Naive thymus-derived CD4-positive, alpha-beta T cell (primary cell): ENCODE data around the gene DPP8. TPM values are rescaled to one million over a fixed set of nuclear protein-coding genes. Genes with fewer than 3 reads are reported as not detected.

ENCODE experiments used
- ATAC-seq: fragments of 150-1000 bp; cut with Tn5 transposase; 2 replicates; pipeline ENCODE4 v1.10.0; 2021; ENCODE audit warnings: mild to moderate bottlenecking, moderate library complexity
- CTCF ChIA-PET: fragments of 350-600 bp; sonication (Branson Sonifier 250); formaldehyde crosslinking; loops from one replicate; lab custom pipeline; 2021; ENCODE audit warnings: antibody characterized with exemption; lab: Charles Lee
- POLR2A ChIA-PET: fragments of 350-600 bp; sonication (Branson Sonifier 250); formaldehyde crosslinking; loops from one replicate; lab custom pipeline; 2021; ENCODE audit warnings: antibody characterized with exemption, inconsistent platforms; lab: Charles Lee
- DNase-seq, 9 donors: peaks; one replicate each; pipeline versions ENCODE4 v3.0.0 to v3.0.0-alpha.2; 2020 to 2022; ENCODE audit warnings: mixed read lengths in 1 of 9
- H3K27ac ChIP-seq: one replicate; pipeline ENCODE4 v1.7.0; 2013; ENCODE audit warnings: mild to moderate bottlenecking, low read depth, low read length, moderate library complexity
- H3K27me3 ChIP-seq, 2 donors: one replicate each; pipeline ENCODE4 v1.7.0; 2013; ENCODE audit warnings: low read length in 2 of 2, mild to moderate bottlenecking in 2 of 2, moderate library complexity in 2 of 2; ENCODE audit not compliant: control insufficient read depth in 2 of 2, insufficient read depth in 2 of 2
- H3K36me3 ChIP-seq, 3 experiments: 1 replicate in 2 of 3; 2 replicates in 1 of 3; pipeline ENCODE4 v1.7.0; 2013; ENCODE audit warnings: low read length in 3 of 3, mild to moderate bottlenecking in 3 of 3, moderate library complexity in 1 of 3; ENCODE audit not compliant: insufficient read depth in 3 of 3, control insufficient read depth in 2 of 3
- H3K4me1 ChIP-seq, 2 donors: one replicate each; pipeline ENCODE4 v1.7.0; 2013; ENCODE audit warnings: low read length in 2 of 2, mild to moderate bottlenecking in 2 of 2, moderate library complexity in 1 of 2; ENCODE audit not compliant: control insufficient read depth in 2 of 2, insufficient read depth in 2 of 2
- H3K4me3 ChIP-seq: 2 replicates; pipeline ENCODE4 v1.7.0; 2013; ENCODE audit warnings: mild to moderate bottlenecking, low read length
- H3K9me3 ChIP-seq, 3 experiments: 1 replicate in 2 of 3; 2 replicates in 1 of 3; pipeline ENCODE4 v1.7.0; 2013; ENCODE audit warnings: low read length in 3 of 3; ENCODE audit not compliant: control insufficient read depth in 2 of 3
- H3K27ac Mint-ChIP-seq, 9 donors: one replicate each; pipeline ENCODE4 v1.8.0; 2020 to 2022; ENCODE audit warnings: mixed read lengths in 9 of 9, mild to moderate bottlenecking in 8 of 9, moderate library complexity in 5 of 9, inconsistent platforms in 2 of 9
- H3K27me3 Mint-ChIP-seq, 5 donors: one replicate each; pipeline ENCODE4 v1.8.0; 2021 to 2022; ENCODE audit warnings: mixed read lengths in 5 of 5, mild to moderate bottlenecking in 1 of 5
- H3K36me3 Mint-ChIP-seq, 5 donors: one replicate each; pipeline ENCODE4 v1.8.0; 2020 to 2022; ENCODE audit warnings: mixed read lengths in 5 of 5, mild to moderate bottlenecking in 3 of 5, inconsistent platforms in 1 of 5
- H3K4me1 Mint-ChIP-seq, 7 donors: one replicate each; pipeline ENCODE4 v1.8.0; 2020 to 2022; ENCODE audit warnings: mixed read lengths in 7 of 7, mild to moderate bottlenecking in 3 of 7, inconsistent platforms in 1 of 7
- H3K4me3 Mint-ChIP-seq, 10 donors: one replicate each; pipeline ENCODE4 v1.8.0; 2020 to 2022; ENCODE audit warnings: mild to moderate bottlenecking in 10 of 10, mixed read lengths in 10 of 10, moderate library complexity in 6 of 10, inconsistent platforms in 2 of 10
- H3K9me3 Mint-ChIP-seq, 11 donors: one replicate each; pipeline ENCODE4 v1.8.0; 2020 to 2022; ENCODE audit warnings: mixed read lengths in 11 of 11, mild to moderate bottlenecking in 4 of 11, inconsistent platforms in 1 of 11, moderate library complexity in 1 of 11
- intact Hi-C, 2 donors: fragments of 100-400 bp; cut with micrococcal nuclease; formaldehyde crosslinking; loops; one replicate each; pipeline ENCODE4 v1.15.1; 2023
- polyA plus RNA-seq, 2 donors: library from polyadenylated mRNA; unstranded; fragments of 300-500 nt; fragmentation: Illumina TruSeq; gene quantifications; one replicate each; pipeline ENCODE4 v1.2.3, GENCODE V29; 2021
- total RNA-seq, 6 experiments: library from RNA in 5 of 6; stranded (reverse) in 5 of 6; gene quantifications; 1 replicate in 5 of 6; 2 replicates in 1 of 6; pipeline ENCODE4 v1.2.3 and lab custom pipeline; 2021 to 2026

DPP8 gene
- total and polyA plus RNA-seq, 7 experiments from 2014 or later, result 38.4 to 54.6 (median 40.8) TPM

DNA sequence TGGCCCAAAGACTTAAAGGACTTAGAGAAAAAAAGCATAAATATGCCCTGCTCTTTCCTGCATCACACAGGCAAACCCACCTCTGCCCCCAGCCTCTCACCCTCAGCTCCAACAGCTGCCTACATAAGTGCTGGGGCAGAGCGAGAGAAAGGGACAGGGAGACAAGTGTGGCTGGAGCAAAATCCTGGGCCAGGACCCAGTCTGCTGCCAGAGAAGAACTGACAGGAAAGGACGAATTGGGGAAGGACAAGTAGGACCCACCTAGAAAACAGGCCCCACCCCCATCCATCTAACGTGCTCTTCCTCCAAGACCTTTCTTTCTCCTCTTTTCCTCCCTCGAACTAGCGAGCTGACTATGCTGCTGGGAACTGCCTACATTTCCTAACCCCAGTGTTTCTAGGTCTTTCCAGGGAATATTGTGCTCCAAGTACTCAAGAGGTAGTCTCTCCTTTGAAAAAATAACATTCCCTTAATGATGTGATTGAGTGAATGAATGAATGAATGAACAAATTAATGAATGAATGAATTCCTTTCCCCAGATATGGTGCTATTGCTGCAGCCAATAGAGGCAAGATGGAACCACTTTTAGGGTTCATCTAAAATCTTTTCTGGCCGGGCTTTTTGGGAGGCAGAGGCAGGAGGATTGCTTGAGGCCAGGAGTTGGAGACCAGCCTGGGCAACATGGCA is 113.2 kb downstream of the DPP8 start:
- ChIA-PET POLR2A (no interaction called here), CTCF (interaction anchor here (0.5 kb wide), 1 partner anchor 1920 kb away, joined by 3 read pairs; no protein-coding TSS in a partner anchor)
- no peaks in the 10 kb centered on the region for H3K36me3 ChIP-seq
- H3K27me3 Mint-ChIP-seq, result peaks cover 24 to 55% (median 27%) of the 10 kb centered on the region in 5 donors
- H3K27me3 ChIP-seq, result no peaks in the 10 kb centered on the region
- no peak overlapping the region for H3K4me3 Mint-ChIP-seq
- no peak overlapping the region for H3K4me3 ChIP-seq
- intact Hi-C loops, result loop anchor here in 1 of 2 donors (5.0 kb wide), 1 partner anchor 87 kb away; no protein-coding TSS in a partner anchor
- H3K27ac ChIP-seq, result no peak overlapping the region
- no peaks in the 10 kb centered on the region for H3K9me3 ChIP-seq
- H3K4me1 Mint-ChIP-seq, result peaks cover 0 to 7% (median 0%) of the 10 kb centered on the region in 7 donors
- ATAC-seq (no peak), DNase-seq (no peak)
- no peaks in the 10 kb centered on the region for H3K36me3 Mint-ChIP-seq
- no peaks in the 10 kb centered on the region for H3K4me1 ChIP-seq
- H3K9me3 Mint-ChIP-seq, result no peaks in the 10 kb centered on the region
- no peak overlapping the region for H3K27ac Mint-ChIP-seq

DNA sequence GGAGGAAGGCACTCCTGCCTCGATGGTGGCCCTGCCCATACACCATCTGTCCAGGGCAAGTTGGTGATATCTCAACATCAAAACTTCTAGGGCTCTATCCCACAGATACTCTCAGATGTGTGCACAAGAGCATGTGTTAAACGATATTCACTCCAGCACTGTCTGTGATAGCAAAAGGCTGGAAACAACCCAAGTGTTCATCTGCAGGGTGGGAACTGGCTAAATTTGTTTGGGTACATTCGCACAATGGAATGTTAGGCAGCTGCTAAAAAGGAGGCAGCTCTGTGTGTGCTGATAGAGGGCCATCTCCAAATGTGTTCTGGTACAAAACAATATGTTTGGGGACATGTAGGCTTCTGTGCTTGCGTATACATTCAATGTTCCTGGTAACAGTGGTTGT is 114.5 kb downstream of the DPP8 start:
- no peak for ATAC-seq
- Histone ChIP-seq H3K9me3 (no peaks in the 10 kb centered on the region), H3K36me3 (no peaks in the 10 kb centered on the region), H3K27ac (no peak overlapping the region), H3K27me3 (no peaks in the 10 kb centered on the region), H3K4me1 (no peaks in the 10 kb centered on the region), H3K4me3 (no peak overlapping the region)
- Mint-ChIP-seq H3K4me1 (peaks cover 0 to 3% (median 0%) of the 10 kb centered on the region in 7 donors), H3K9me3 (no peaks in the 10 kb centered on the region), H3K4me3 (no peak overlapping the region), H3K27me3 (peaks cover 23 to 53% (median 41%) of the 10 kb centered on the region in 5 donors), H3K36me3 (no peaks in the 10 kb centered on the region), H3K27ac (no peak overlapping the region)
- ChIA-PET CTCF (no interaction called here), POLR2A (no interaction called here)
- intact Hi-C loops, result loop anchor here in 1 of 2 donors (5.0 kb wide), 1 partner anchor 86 kb away; no protein-coding TSS in a partner anchor
- DNase-seq, result no peak

DNA sequence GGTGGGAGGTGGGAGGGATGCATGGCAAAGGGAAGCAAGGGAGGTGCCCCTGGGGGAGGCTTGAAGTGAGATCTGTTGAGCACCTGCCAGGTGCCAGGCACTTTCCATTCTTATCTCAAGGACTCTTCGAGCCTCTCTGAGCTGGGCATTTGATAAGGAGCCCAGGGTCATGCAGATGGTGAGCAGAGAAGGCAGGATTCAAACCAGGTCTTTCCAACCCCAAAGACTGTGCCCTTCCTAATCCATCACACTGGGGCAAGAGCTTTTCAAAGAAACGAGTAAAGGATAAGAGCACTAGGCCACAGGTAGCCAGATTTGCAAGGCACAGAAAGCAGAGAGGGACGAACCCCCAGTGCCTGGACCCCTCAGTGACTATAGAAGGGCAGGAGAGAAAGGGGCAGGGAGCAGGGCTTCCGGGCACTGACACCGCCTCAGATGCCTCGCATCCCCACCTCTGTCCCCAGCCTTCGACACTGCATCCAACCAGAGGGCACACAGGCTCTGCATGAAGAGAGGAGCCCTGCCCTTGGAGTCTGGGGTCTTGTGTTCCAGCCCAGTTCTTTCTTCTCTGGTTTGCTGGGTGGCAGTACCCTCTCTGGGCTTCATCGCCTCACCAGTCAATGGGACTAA is 115.8 kb downstream of the DPP8 start:
- Histone ChIP-seq H3K9me3 (no peaks in the 10 kb centered on the region), H3K4me1 (no peaks in the 10 kb centered on the region), H3K36me3 (no peaks in the 10 kb centered on the region), H3K4me3 (no peak overlapping the region), H3K27me3 (no peaks in the 10 kb centered on the region), H3K27ac (no peak overlapping the region)
- DNase-seq (no peak), ATAC-seq (no peak)
- ChIA-PET CTCF (no interaction called here), POLR2A (no interaction called here)
- H3K4me3 Mint-ChIP-seq, result no peak overlapping the region
- H3K4me1 Mint-ChIP-seq, result peaks cover 0 to 8% (median 4%) of the 10 kb centered on the region in 7 donors
- H3K27me3 Mint-ChIP-seq, result peaks cover 35 to 63% (median 53%) of the 10 kb centered on the region in 5 donors
- H3K9me3 Mint-ChIP-seq, result no peaks in the 10 kb centered on the region
- H3K36me3 Mint-ChIP-seq, result no peaks in the 10 kb centered on the region
- intact Hi-C loops, result loop anchor here in 1 of 2 donors (5.0 kb wide), 1 partner anchor 84 kb away; no protein-coding TSS in a partner anchor
- H3K27ac Mint-ChIP-seq, result no peak overlapping the region

DNA sequence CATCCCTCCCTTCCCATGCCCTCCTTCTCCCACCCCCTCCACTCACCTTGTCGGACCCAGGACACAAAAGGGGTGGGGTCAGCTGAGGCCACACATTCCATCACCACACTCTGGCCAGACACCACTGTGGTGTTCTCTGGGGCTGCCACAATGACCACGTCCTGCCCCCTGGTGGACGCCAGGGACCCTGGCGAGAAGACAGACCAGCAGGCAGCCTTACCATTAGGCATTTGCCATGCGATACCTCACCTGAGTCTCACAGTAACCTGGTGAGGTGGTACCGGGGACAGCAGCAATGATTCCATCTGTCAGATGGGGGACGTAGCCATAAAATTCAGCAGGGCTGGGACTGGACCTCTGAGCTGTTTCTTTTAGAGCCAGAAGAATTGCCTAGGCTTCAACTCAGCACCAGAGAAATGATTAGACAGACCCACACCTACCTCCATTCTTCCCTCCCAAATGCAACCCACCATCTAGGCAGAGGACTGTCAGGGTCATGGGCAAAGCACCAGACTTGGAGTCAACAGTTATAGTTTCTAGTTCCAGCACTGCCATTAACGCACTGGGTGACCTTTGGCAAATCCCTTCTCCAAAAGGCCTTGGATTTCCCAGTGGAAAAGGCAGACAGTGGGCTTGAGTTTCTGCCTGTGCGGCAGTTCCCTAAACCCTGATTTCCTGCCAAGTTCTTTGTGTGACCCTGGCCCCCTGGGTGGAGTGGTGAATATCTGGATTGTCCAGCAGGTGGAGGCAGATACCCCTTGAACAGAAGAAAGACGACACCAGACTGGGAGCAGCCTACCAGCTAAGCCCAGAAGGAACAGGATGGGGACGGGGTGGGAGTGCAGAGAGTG is 116.5 kb downstream of the DPP8 start:
- ChIA-PET POLR2A (no interaction called here), CTCF (interaction anchor here (0.6 to 1.0 kb wide), 2 partner anchors 82 to 92 kb away, joined by 3 read pairs; no protein-coding TSS in a partner anchor)
- intact Hi-C loops, result loop anchor here (1.0 to 5.0 kb wide), 2 partner anchors 82 to 84 kb away; no protein-coding TSS in a partner anchor
- peaks cover 41 to 67% (median 59%) of the 10 kb centered on the region in 5 donors for H3K27me3 Mint-ChIP-seq
- DNase-seq (peak in 4 of 9 donors; percentile 18 to 59 (median 30)), ATAC-seq (peak; percentile 72)
- Histone ChIP-seq H3K4me1 (no peaks in the 10 kb centered on the region), H3K9me3 (no peaks in the 10 kb centered on the region), H3K36me3 (no peaks in the 10 kb centered on the region), H3K4me3 (no peak overlapping the region), H3K27me3 (no peaks in the 10 kb centered on the region), H3K27ac (no peak overlapping the region)
- H3K9me3 Mint-ChIP-seq, result no peaks in the 10 kb centered on the region
- no peak overlapping the region for H3K27ac Mint-ChIP-seq
- H3K4me1 Mint-ChIP-seq, result peaks cover 4 to 11% (median 6%) of the 10 kb centered on the region in 7 donors
- no peak overlapping the region for H3K4me3 Mint-ChIP-seq
- H3K36me3 Mint-ChIP-seq, result no peaks in the 10 kb centered on the region

DNA sequence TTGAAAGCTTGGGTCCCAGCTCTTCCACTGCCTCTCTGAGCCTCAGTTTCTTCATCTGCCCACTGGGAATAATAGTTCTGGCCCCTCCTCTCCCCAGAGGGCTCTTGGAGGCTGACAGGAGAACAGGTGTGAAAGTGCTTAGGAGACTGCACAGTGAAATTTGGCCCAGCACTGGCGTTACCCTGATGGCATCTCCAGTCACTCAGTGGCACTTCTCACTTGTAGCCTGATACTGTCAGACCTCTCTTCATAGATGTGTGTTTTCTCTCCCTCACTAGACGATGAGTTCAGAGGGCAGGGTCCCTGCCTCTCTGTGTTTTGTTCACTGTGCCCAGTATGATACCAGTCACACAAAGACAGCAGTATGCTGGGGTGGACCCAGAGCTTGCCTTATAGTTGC is 117.5 kb downstream of the DPP8 start:
- no peak overlapping the region for H3K27ac Mint-ChIP-seq
- DNase-seq (no peak), ATAC-seq (no peak)
- peaks cover 4 to 11% (median 6%) of the 10 kb centered on the region in 7 donors for H3K4me1 Mint-ChIP-seq
- no peaks in the 10 kb centered on the region for H3K36me3 Mint-ChIP-seq
- intact Hi-C loops, result loop anchor here (1.0 to 5.0 kb wide), 2 partner anchors 81 to 83 kb away; no protein-coding TSS in a partner anchor
- Histone ChIP-seq H3K27me3 (peaks cover 0 to 2% of the 10 kb centered on the region in 2 donors), H3K27ac (no peak overlapping the region), H3K9me3 (no peaks in the 10 kb centered on the region), H3K4me1 (no peaks in the 10 kb centered on the region), H3K36me3 (no peaks in the 10 kb centered on the region), H3K4me3 (no peak overlapping the region)
- H3K4me3 Mint-ChIP-seq, result no peak overlapping the region
- H3K9me3 Mint-ChIP-seq, result no peaks in the 10 kb centered on the region
- H3K27me3 Mint-ChIP-seq, result peaks cover 47 to 73% (median 59%) of the 10 kb centered on the region in 5 donors
- ChIA-PET POLR2A (no interaction called here), CTCF (interaction anchor here (0.6 to 1.0 kb wide), 2 partner anchors 81 to 91 kb away, joined by 3 read pairs; no protein-coding TSS in a partner anchor)

DNA sequence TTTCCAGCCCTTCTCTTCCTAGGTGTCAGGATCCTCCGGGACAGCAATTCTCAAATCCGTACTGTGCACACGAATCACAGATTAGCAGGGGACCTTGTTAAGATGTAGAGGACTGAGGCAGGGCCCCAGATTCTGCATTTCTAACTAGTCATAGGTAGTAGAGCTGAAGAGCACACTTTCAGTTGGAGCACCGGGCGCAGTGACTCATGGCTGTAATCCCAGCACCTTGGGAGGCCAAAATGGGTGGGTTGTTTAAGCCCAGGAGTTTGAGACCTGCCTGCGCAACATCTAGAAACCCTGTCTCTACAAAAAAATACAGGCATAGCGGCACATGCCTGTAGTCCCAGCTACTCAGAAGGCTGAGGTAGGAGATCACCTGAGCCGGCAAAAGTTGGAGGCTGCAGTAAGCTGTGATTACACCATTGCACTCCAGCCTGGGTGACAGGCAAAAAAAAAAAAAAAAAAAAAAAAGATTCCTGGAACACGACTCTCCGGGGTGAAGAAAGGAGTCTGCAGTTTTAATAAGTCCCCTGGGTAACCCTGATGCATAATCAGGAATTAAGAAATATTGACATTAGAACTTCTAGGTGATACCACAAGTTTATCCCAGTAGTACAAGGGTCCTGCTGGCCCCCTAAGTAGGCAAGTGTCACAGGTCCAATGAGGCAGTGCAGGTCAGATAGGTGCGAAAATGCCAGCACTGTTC is 118.3 kb downstream of the DPP8 start:
- Mint-ChIP-seq H3K27ac (no peak overlapping the region), H3K9me3 (no peaks in the 10 kb centered on the region), H3K36me3 (no peaks in the 10 kb centered on the region), H3K27me3 (peaks cover 55 to 71% (median 68%) of the 10 kb centered on the region in 5 donors), H3K4me3 (no peak overlapping the region), H3K4me1 (peaks cover 4 to 11% (median 6%) of the 10 kb centered on the region in 7 donors)
- ChIA-PET CTCF (interaction anchor here (0.5 to 0.9 kb wide), 2 partner anchors 14 to 230 kb away, joined by 4 read pairs; no protein-coding TSS in a partner anchor), POLR2A (no interaction called here)
- no peak for DNase-seq
- Histone ChIP-seq H3K36me3 (no peaks in the 10 kb centered on the region), H3K4me1 (no peaks in the 10 kb centered on the region), H3K27me3 (peaks cover 0 to 2% of the 10 kb centered on the region in 2 donors), H3K4me3 (no peak overlapping the region), H3K27ac (no peak overlapping the region), H3K9me3 (no peaks in the 10 kb centered on the region)
- no peak for ATAC-seq
- intact Hi-C loops, result no loop called here
